ENCODE measurements around the gene SSR3.
"Not testable (repeated sequence)": the region's sequence is repeated elsewhere in the genome, so short reads cannot be mapped to it uniquely, and the experiment has no call there.

The SSR3 gene

GRCh38 chr3:156576051-156576450 is 21.1 kb upstream of the SSR3 start:
- no peak overlapping the region for H3K27ac ChIP-seq
- TF ChIP-seq CTCF (IDR thresholded peaks at IDR 0.05) (no peak), ZFX (IDR thresholded peaks at IDR 0.05; ENCODE audit: borderline replicate concordance) (no peak)

- TF ChIP-seq CTCF (IDR thresholded peaks at IDR 0.05), result no peak
- TF ChIP-seq ZFX (IDR thresholded peaks at IDR 0.05; ENCODE audit: borderline replicate concordance), result no peak
- no peak overlapping the region for H3K27ac ChIP-seq
These were observed 20.7 kb upstream of the SSR3 start for GRCh38 chr3:156575641-156576040.

- H3K27ac ChIP-seq, result not testable (repeated sequence)
These were observed 15.0 kb upstream of the SSR3 start for GRCh38 chr3:156569881-156570280.

GRCh38 chr3:156569016-156569415 is 14.1 kb upstream of the SSR3 start:
- not testable (repeated sequence) for H3K27ac ChIP-seq

GRCh38 chr3:156563900-156564682 is 9.2 kb upstream of the SSR3 start:
- TF ChIP-seq CTCF (IDR thresholded peaks at IDR 0.05), result no peak
- TF ChIP-seq ZFX (IDR thresholded peaks at IDR 0.05; ENCODE audit: borderline replicate concordance), result no peak
- no peak overlapping the region for H3K27ac ChIP-seq

- not testable (repeated sequence) for H3K27ac ChIP-seq
These were observed 7.6 kb upstream of the SSR3 start for GRCh38 chr3:156562486-156562885.

GRCh38 chr3:156561533-156561932 is 6.6 kb upstream of the SSR3 start:
- no peak overlapping the region for H3K27ac ChIP-seq
- TF ChIP-seq ZFX (IDR thresholded peaks at IDR 0.05; ENCODE audit: borderline replicate concordance) (no peak), CTCF (IDR thresholded peaks at IDR 0.05) (no peak)

- TF ChIP-seq CTCF (IDR thresholded peaks at IDR 0.05) (no peak), ZFX (IDR thresholded peaks at IDR 0.05; ENCODE audit: borderline replicate concordance) (no peak)
- no peak overlapping the region for H3K27ac ChIP-seq
These were observed 4.4 kb upstream of the SSR3 start for GRCh38 chr3:156559321-156559720.

- no peak overlapping the region for H3K27ac ChIP-seq
- TF ChIP-seq CTCF (IDR thresholded peaks at IDR 0.05) (no peak), ZFX (IDR thresholded peaks at IDR 0.05; ENCODE audit: borderline replicate concordance) (no peak)
These were observed 3.5 kb upstream of the SSR3 start for GRCh38 chr3:156558389-156558788.
